HG03045 (cell line): ENCODE data around the gene MYH13.

Experiments
- ATAC-seq: cut with Tn5 transposase; IDR thresholded peaks from one replicate; pipeline ENCODE4 v1.9.1; 2021; ENCODE audit warnings: mild to moderate bottlenecking, moderate library complexity; ENCODE audit not compliant: unreplicated experiment

The MYH13 gene

DNA sequence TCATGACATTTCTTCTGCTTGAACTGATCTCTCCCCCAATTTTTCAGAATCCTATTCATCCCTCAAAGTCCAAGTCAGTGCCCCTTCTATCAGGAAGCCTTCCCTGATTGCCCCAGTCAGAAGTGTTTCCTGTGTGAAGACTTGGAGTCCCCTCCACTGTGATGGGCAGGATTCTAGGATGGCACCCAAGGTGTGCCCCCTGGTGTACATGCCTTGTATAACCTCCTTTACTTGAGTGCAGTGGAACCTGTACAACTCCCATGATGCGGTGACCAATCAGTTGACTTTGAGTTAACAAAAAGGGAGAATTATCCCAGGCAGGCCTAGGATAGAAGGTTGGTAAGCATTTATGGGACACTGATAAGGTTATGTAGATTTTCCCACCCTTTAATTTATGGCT lies 23.4 kb downstream of the MYH13 start:
- ATAC-seq: no peak

DNA sequence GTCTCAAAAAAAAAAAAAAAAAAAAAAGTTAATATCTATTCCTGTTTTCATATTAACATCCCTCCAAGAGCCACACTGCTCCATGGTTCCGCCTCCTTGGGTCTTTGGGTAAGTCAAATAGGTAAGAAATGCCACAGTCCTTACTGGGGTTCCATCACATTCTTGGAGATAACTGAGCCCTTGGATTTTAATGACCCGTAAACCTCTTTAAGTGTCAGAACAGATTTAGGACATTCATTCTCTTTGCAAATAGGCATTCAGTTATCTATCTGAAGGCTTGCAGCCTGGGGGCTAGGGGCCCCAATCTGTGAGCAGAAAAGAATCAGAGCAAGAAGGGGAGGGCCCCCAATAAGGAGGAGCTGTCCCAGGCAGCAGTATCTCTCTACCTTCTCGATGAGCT lies 28.0 kb downstream of the MYH13 start:
- no peak for ATAC-seq

DNA sequence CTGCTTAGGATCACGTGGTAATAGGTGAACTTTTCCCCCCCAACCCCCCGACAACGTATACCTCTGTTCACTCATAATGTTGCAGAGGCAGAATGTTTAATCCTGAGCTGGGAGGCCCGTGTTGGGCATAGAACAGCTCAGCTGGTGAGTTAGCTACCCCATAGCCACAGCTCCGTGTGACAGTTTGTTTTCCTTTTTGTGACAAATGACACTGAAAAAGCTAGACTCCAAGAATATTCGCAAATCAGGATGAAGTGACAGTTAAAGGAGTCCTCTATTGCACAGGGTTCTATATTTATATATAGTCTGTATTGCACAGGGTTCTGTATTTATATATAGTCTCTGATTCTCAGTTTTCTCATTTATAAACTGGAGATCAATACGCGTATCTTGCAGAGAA lies 33.8 kb downstream of the MYH13 start:
- no peak for ATAC-seq

DNA sequence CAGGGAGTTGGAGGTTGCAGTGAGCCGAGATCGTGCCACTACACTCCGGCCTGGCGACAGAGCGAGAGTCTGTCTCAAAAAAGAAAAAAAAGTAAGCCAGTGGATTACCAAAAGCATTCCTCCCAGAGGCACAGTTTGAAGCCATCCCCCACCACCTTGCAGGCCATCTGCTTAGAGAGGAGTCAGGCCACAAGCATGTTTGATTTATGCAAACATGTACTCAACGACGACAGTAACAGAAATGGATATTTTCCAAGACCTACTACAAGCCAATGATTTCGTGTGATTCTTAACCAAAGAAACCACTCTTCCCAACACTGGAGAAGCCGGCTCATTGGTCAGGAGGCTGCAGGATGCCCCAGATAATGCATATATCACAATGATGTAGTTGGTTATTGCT lies 34.8 kb downstream of the MYH13 start:
- ATAC-seq: no peak

DNA sequence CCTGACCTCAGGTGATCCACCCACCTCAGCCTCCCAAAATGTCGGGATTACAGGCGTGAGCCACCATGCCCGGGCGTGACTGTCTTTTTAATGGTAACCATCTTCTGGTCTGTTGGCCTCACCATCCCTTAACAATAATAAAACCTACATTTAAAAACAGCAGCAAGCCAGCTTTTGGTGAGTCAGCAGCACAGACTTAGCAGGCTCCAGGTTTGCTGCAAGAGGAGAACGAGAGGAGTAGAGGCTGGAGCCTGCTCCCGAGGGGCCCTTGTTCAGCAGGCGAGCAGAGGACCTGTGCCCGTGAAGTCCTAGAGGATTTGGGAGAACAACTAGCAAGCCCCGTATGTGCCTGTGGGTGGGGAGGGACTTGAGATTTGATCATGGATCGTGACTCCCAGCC lies 35.7 kb downstream of the MYH13 start:
- ATAC-seq: no peak

DNA sequence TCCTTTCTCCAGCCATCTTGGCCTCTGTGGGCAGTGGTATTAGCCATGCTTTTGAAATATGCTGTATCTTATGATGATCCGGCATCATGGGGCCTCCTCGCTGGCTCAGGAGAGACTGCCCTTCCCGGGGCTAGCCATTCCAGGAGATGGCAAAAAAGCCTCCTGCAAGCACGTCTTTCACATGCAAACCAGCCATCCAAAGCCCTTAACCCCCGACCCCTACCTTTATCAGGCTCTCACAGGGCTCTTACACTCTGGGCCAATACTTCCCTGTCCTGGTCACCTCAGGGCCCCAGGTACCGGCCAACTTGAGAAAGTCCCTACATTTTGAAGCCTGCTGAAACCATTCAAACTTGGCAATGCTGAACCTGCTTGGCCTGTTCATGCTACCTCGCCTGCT lies 36.4 kb downstream of the MYH13 start:
- no peak for ATAC-seq

DNA sequence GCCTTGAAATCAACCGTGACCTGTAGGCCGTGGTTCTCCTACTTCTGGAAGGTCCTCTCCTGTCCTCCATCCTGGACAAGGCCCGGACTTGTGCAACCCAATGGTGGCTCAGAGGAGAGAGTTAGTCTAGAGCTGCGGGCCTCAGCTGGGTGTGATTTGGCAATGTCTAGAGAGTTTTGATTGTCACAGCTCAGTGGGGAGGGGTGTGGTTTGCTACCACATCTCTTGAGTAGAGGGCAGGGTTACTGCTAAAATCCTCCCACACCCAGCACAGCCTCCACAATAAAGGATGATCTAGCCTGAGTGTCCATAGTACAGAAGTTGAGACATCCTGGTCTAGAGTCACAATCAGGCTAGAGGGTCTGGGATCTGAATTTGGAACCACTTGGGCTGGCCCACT lies 40.3 kb downstream of the MYH13 start:
- ATAC-seq: no peak

GRCh38 chr17:10328971-10329923 lies 43.6 kb downstream of the MYH13 start:
- no peak for ATAC-seq

DNA sequence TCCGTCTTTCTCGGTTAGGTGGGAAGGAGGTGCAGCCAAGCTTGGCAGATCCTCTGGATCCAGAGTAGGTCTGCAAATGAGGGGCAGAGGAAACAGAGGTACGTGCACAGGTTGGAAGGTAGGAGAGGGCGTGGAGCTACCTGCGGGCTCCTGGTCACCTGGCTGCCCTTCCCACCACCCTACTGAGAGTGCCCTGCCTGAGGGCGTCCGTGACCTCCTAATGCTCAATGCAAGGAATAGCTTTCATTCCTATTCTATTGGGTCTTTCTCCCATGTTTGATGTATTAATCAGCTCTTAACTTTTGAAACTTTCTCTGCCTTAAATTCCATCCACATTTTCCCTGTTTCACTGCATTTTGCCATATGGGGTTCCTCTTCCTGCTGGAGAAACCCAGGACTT lies 44.6 kb downstream of the MYH13 start:
- ATAC-seq: no peak

DNA sequence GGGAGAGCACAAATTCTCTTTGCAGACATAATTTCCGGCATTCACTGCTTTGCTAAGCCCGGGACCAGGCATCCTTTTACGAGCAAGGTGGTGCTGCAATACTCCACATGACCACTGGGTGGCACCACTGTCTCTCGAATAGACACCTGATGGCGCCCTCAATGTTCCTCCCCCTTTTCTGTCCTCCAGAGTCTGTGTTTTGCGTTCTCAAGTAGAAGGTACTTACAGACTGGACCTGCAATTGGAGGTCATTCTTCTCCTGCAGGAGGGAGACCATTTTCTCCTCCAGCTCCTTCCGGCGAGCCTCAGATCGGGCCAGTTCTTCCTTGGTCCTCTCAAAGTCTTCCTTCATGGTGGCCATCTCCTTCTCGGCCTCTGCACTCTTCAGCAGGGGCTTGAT lies 45.2 kb downstream of the MYH13 start:
- ATAC-seq: no peak

DNA sequence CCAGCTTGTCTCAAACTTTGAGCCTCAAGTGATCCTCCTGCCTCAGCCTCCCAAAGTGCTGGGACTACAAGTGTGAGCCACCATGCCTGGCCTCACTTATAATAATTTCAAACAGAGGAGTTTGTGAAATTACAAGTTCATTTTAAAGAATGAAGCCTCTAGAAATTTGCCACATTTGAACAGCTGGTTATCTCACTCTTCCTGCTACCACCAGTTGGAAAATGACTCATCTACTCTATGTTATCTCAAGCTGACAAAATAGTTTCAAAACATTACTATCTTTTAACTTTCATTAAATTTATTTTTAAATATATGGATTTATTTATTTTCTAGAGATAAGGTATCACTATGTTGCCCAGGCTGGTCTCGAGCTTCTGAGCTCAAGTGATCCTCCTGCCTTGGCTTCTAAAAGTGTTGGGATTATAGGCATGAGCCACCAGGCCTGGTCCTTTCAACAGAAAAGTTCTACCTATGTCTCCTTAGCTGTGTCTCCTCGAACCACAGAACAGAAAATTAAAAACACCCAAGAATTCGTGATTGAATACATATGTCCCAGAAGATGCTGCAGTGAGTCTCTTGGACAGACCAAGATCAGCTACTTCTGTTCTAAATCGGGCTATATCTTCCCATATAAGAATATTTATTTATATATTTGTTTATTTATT lies 47.6 kb downstream of the MYH13 start:
- no peak for ATAC-seq

- no peak for ATAC-seq
Measured at GRCh38 chr17:10323812-10324610, 48.8 kb downstream of the MYH13 start.

DNA sequence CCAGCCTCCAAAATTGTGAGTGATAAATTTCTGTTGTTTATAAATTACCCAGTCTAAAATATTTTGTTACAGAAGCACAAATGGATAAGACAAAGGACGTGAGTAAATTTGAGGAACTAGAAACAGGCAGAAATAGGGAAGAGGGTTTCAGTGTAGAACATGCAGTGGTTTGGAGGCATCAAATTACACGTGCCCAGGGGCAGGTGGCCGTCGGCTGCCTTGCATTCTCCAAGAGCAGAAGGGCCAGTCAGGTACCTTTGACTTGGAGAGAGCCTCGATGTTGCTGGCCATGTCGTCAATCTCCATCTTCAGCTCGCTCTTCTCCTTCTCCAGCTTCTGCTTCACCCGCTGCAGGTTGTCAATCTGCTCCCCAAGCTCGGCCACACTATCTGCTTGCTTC lies 54.3 kb downstream of the MYH13 start:
- no peak for ATAC-seq

GRCh38 chr17:10317543-10317834 lies 55.3 kb downstream of the MYH13 start:
- no peak for ATAC-seq

GRCh38 chr17:10316801-10317542 lies 55.8 kb downstream of the MYH13 start:
- ATAC-seq: no peak

GRCh38 chr17:10314329-10314728 lies 58.5 kb downstream of the MYH13 start:
- ATAC-seq: no peak

GRCh38 chr17:10313037-10313672 lies 59.7 kb downstream of the MYH13 start:
- no peak for ATAC-seq

DNA sequence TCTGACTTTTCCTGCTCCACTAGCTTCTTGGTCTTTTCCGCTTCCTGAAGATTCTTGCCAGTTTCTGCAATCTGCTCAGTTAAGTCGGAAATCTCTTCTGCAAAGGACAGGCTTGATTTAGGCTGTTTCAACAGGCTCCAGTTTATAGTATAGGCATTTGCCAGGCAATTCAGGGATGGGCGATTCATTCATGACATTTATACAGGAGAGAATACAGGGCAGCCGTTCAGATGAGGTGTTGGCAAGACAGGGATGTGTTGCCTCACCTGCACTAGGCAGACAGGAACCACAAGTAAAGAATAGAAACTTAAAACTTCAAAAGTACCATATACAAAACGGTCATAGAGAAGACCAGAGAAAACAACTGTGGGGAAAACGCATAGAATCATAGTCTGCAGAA lies 61.7 kb downstream of the MYH13 start:
- no peak for ATAC-seq

DNA sequence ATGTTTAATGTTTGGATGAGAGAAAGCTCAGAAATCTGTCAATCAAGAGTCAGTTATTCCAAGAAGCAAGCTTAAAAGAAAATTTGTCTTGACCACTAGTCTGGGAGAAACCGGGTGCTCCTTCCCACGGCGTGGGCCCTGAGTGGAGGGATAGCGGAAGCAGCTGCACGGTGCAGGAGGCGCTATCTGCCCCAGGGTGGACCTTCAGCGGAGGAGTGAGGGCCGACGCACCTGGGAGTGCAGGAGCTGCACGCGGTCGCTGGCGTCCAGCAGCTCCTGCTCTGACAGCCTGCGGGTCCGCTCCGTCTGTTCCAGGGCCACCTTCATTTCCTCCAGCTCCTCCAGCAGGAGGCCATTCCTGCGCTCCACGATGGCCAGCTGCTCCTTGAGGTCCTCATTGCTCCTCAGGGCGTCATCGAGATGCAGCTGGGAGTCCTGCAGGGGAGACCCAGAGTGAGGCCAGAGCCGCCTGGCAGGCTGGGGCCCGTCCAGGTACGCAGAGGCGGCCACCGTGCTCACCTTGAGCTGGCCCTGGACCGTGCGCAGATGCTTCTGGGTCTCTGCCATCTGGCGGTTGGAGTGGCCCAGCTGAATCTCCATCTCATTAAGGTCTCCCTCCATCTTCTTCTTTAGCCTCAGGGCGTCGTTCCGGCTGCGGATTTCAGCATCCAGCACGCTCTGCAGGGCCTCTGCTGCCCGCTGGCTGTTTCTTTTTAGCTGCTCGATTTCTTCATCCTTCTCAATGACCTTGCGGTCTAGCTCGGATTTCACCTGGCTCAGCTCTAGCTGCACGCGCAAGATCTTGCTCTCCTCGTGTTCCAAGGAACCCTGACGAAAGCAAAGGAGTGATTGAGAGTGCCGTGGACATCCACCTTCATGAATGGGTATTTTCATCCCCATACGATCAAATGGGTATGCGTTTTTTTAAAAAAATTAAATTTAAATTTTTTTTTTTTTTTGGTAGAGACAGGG lies 63.5 kb downstream of the MYH13 start:
- ATAC-seq: no peak
